Mesendoderm (in vitro differentiated cells): ENCODE results near the gene TTF2.
"Not testable (repeated sequence)": the region's sequence is repeated elsewhere in the genome, so short reads cannot be mapped to it uniquely, and the experiment has no call there.

Experiments used
- DNase-seq: peaks from one replicate; pipeline ENCODE4 v3.0.0; 2013
- H2AK5ac ChIP-seq: 2 replicates; pipeline ENCODE4 v1.6.1; 2013; ENCODE audit warnings: low read length, inconsistent platforms
- H2BK120ac ChIP-seq: 2 replicates; pipeline ENCODE4 v1.6.1; 2013; ENCODE audit warnings: low read depth, mild to moderate bottlenecking, low read length, moderate library complexity, mixed read lengths
- H2BK15ac ChIP-seq: replicated peaks from 2 replicates; pipeline ENCODE4 v1.6.1; 2013; ENCODE audit warnings: low read depth, mild to moderate bottlenecking, moderate library complexity
- H2BK5ac ChIP-seq: 2 replicates; pipeline ENCODE4 v1.6.1; 2013; ENCODE audit warnings: low read length, inconsistent platforms
- H3K18ac ChIP-seq: 2 replicates; pipeline ENCODE4 v1.6.1; 2013; ENCODE audit warnings: mild to moderate bottlenecking, low read length, mixed read lengths
- H3K23ac ChIP-seq: one replicate; pipeline ENCODE4 v1.6.1; 2013; ENCODE audit warnings: low read length
- H3K27ac ChIP-seq: 2 replicates; pipeline ENCODE4 v1.5.1; 2013; ENCODE audit warnings: low read depth, mild to moderate bottlenecking, inconsistent platforms, low read length, moderate library complexity
- H3K27me3 ChIP-seq: 2 replicates; pipeline ENCODE4 v1.6.1; 2013; ENCODE audit warnings: low read length, control low read depth, mild to moderate bottlenecking, inconsistent platforms; ENCODE audit not compliant: insufficient read depth, poor library complexity
- H3K36me3 ChIP-seq: 2 replicates; pipeline ENCODE4 v1.6.1; 2013; ENCODE audit warnings: low read length, inconsistent platforms; ENCODE audit not compliant: control insufficient read depth, insufficient read depth
- H3K4ac ChIP-seq: one replicate; pipeline ENCODE4 v1.6.1; 2013; ENCODE audit warnings: low read depth, mild to moderate bottlenecking, low read length, moderate library complexity
- H3K4me1 ChIP-seq: 2 replicates; pipeline ENCODE4 v1.6.1; 2013; ENCODE audit warnings: low read depth, low read length, inconsistent platforms; ENCODE audit not compliant: control insufficient read depth
- H3K4me2 ChIP-seq: 2 replicates; pipeline ENCODE4 v1.6.1; 2013; ENCODE audit warnings: low read length
- H3K4me3 ChIP-seq: 2 replicates; pipeline ENCODE4 v1.5.1; 2013; ENCODE audit warnings: mild to moderate bottlenecking, low read length
- H3K56ac ChIP-seq: one replicate; pipeline ENCODE4 v1.6.1; 2013; ENCODE audit warnings: low read length
- H3K79me1 ChIP-seq: 2 replicates; pipeline ENCODE4 v1.6.1; 2013; ENCODE audit warnings: low read length, inconsistent platforms
- H3K79me2 ChIP-seq: 2 replicates; pipeline ENCODE4 v1.6.1; 2013; ENCODE audit warnings: mild to moderate bottlenecking, low read length; ENCODE audit not compliant: control insufficient read depth, insufficient read depth
- H3K9ac ChIP-seq: 2 replicates; pipeline ENCODE4 v1.6.1; 2013; ENCODE audit warnings: low read length, inconsistent platforms
- H4K5ac ChIP-seq: one replicate; pipeline ENCODE4 v1.6.1; 2013; ENCODE audit warnings: low read length
- H4K8ac ChIP-seq: one replicate; pipeline ENCODE4 v1.6.1; 2013; ENCODE audit warnings: low read depth, mild to moderate bottlenecking, control low read depth, low read length, moderate library complexity
- WGBS: extraction: QIAGEN DNeasy Blood & Tissue Kit; methylation state at CpG from one replicate; pipeline ENCODE4 v1.1.7; 2013; ENCODE audit warnings: low lambda C conversion rate, missing lambda C conversion rate; ENCODE audit not compliant: insufficient coverage; ENCODE audit errors: extremely low coverage; 5-methylcytosine and 5-hydroxymethylcytosine counted together

The TTF2 gene

GRCh38 chr1:117118137-117118536 lies 58.0 kb downstream of the TTF2 start:
- Histone ChIP-seq H4K5ac (no peak overlapping the region), H3K56ac (no peak overlapping the region), H3K4me2 (no peak overlapping the region), H3K27ac (no peak overlapping the region), H2BK15ac (no peak overlapping the region), H2BK5ac (no peak overlapping the region), H3K4me1 (peaks cover 4% of the 10 kb centered on the region), H3K9ac (no peak overlapping the region), H3K23ac (no peak overlapping the region), H3K27me3 (no peaks in the 10 kb centered on the region), H3K36me3 (no peaks in the 10 kb centered on the region), H2AK5ac (no peak overlapping the region), H3K79me2 (no peaks in the 10 kb centered on the region), H3K18ac (no peak overlapping the region), H2BK120ac (no peak overlapping the region), H4K8ac (no peak overlapping the region), H3K79me1 (no peaks in the 10 kb centered on the region), H3K4ac (no peak overlapping the region), H3K4me3 (no peak overlapping the region)
- DNase-seq, result no peak
- WGBS, result no CpG with 5 or more reads among the region's 12 CpGs

- not testable (repeated sequence) for H2BK5ac ChIP-seq, H3K36me3 ChIP-seq, H3K56ac ChIP-seq, DNase-seq, H3K79me1 ChIP-seq, H3K27ac ChIP-seq, H3K4me1 ChIP-seq, H2BK15ac ChIP-seq, H2AK5ac ChIP-seq, H3K4me2 ChIP-seq, H3K23ac ChIP-seq, H3K9ac ChIP-seq, H2BK120ac ChIP-seq, H3K79me2 ChIP-seq, H3K4ac ChIP-seq, H3K27me3 ChIP-seq, H3K18ac ChIP-seq, H4K8ac ChIP-seq, H3K4me3 ChIP-seq, H4K5ac ChIP-seq
- no CpG with 5 or more reads among the region's 10 CpGs for WGBS
Observed at GRCh38 chr1:117119144-117119543, 59.0 kb downstream of the TTF2 start.

GRCh38 chr1:117120774-117121588 lies 60.9 kb downstream of the TTF2 start:
- H3K79me1 ChIP-seq, result no peaks in the 10 kb centered on the region
- H3K27ac ChIP-seq, result no peak overlapping the region
- H2BK120ac ChIP-seq, result no peak overlapping the region
- DNase-seq, result peak; percentile 28
- H3K4me1 ChIP-seq, result peaks cover 4% of the 10 kb centered on the region
- H3K9ac ChIP-seq, result peak overlapping the region; percentile 83
- no peak overlapping the region for H4K8ac ChIP-seq
- H4K5ac ChIP-seq, result no peak overlapping the region
- no peaks in the 10 kb centered on the region for H3K27me3 ChIP-seq
- no CpG with 5 or more reads among the region's 29 CpGs for WGBS
- H3K36me3 ChIP-seq, result no peaks in the 10 kb centered on the region
- H3K4me2 ChIP-seq, result peak overlapping the region; percentile 87
- H3K4ac ChIP-seq, result no peak overlapping the region
- H2BK5ac ChIP-seq, result no peak overlapping the region
- H3K18ac ChIP-seq, result peak overlapping the region; percentile 78
- no peaks in the 10 kb centered on the region for H3K79me2 ChIP-seq
- H3K56ac ChIP-seq, result peak overlapping the region; percentile 93
- peak overlapping the region; percentile 51 for H3K23ac ChIP-seq
- H2AK5ac ChIP-seq, result no peak overlapping the region
- H3K4me3 ChIP-seq, result peak overlapping the region; percentile 60
- no peak overlapping the region for H2BK15ac ChIP-seq

GRCh38 chr1:117121589-117122329 lies 61.6 kb downstream of the TTF2 start, which contains the start of gene TRIM45:
TSS of gene TRIM45 (minus strand) at chr1:117121749. CDS start at chr1:117121201, 548 bp downstream.
- Histone ChIP-seq H4K5ac (peak within 1 kb of the TSS; percentile 68), H3K4me3 (peak within 1 kb of the TSS; percentile 82), H2BK120ac (no peak within 1 kb of the TSS), H3K79me2 (no peaks in the 10 kb centered on the region), H2BK15ac (no peak within 1 kb of the TSS), H3K79me1 (no peaks in the 10 kb centered on the region), H2AK5ac (no peak within 1 kb of the TSS), H3K23ac (peak within 1 kb of the TSS; percentile 51), H3K4me2 (peak within 1 kb of the TSS; percentile 87), H3K27me3 (no peaks in the 10 kb centered on the region), H3K36me3 (no peaks in the 10 kb centered on the region), H3K4me1 (peaks cover 4% of the 10 kb centered on the region), H3K27ac (peak within 1 kb of the TSS; percentile 88), H4K8ac (peak within 1 kb of the TSS; percentile 93), H3K4ac (peak within 1 kb of the TSS; percentile 82), H3K56ac (peak within 1 kb of the TSS; percentile 93), H3K18ac (peak within 1 kb of the TSS; percentile 78), H2BK5ac (peak within 1 kb of the TSS; percentile 44), H3K9ac (peak within 1 kb of the TSS; percentile 83)
- WGBS, result no CpG with 5 or more reads among the region's 71 CpGs
- DNase-seq, result peak; percentile 97

- peak overlapping the region; percentile 80 for H3K9ac ChIP-seq
- H4K5ac ChIP-seq, result peak overlapping the region; percentile 68
- H3K4me3 ChIP-seq, result no peak overlapping the region
- H2BK120ac ChIP-seq, result no peak overlapping the region
- peak overlapping the region; percentile 27 for H3K4me2 ChIP-seq
- no peaks in the 10 kb centered on the region for H3K79me1 ChIP-seq
- WGBS, result no CpG with 5 or more reads among the region's 32 CpGs
- H2BK15ac ChIP-seq, result no peak overlapping the region
- peak overlapping the region; percentile 65 for H3K18ac ChIP-seq
- H3K36me3 ChIP-seq, result no peaks in the 10 kb centered on the region
- no peaks in the 10 kb centered on the region for H3K27me3 ChIP-seq
- H3K4me1 ChIP-seq, result peaks cover 4% of the 10 kb centered on the region
- H4K8ac ChIP-seq, result peak overlapping the region; percentile 93
- no peak overlapping the region for H2AK5ac ChIP-seq
- no peak overlapping the region for H3K27ac ChIP-seq
- H3K4ac ChIP-seq, result peak overlapping the region; percentile 82
- no peaks in the 10 kb centered on the region for H3K79me2 ChIP-seq
- peak; percentile 72 for DNase-seq
- H2BK5ac ChIP-seq, result peak overlapping the region; percentile 20
- H3K23ac ChIP-seq, result no peak overlapping the region
- H3K56ac ChIP-seq, result peak overlapping the region; percentile 76
Observed at GRCh38 chr1:117122330-117123025, 62.4 kb downstream of the TTF2 start.
